Activated CD8-positive, alpha-beta memory T cell treated with anti-CD3 and anti-CD28 coated beads for 48 hours (primary cell): ENCODE results near the gene CTSK.

Source experiments
- DNase-seq, 3 experiments: peaks; one replicate each; pipeline ENCODE4 v3.0.0-alpha.2; 2020; ENCODE audit warnings: low read depth in 2 of 3, low spot score in 2 of 3

The CTSK gene

GRCh38 chr1:150763018-150763417 is 45.0 kb downstream of the CTSK start:
- DNase-seq: no peak

- DNase-seq: no peak
Measured at GRCh38 chr1:150762552-150762951, 45.5 kb downstream of the CTSK start.

- no peak for DNase-seq
Measured at GRCh38 chr1:150761801-150762200, 46.3 kb downstream of the CTSK start.

- no peak for DNase-seq
Measured at GRCh38 chr1:150760013-150760412, 48.0 kb downstream of the CTSK start.

- no peak for DNase-seq
Measured at GRCh38 chr1:150753416-150753815, 54.6 kb downstream of the CTSK start.

GRCh38 chr1:150751443-150751842 is 56.6 kb downstream of the CTSK start:
- DNase-seq: no peak

GRCh38 chr1:150749720-150750311 is 58.2 kb downstream of the CTSK start:
- no peak for DNase-seq

GRCh38 chr1:150748878-150749719 is 59.0 kb downstream of the CTSK start:
- DNase-seq: no peak
